Astrocyte (in vitro differentiated cells and primary cell): ENCODE data around the gene ASB1. TPM values are rescaled to one million over a fixed set of nuclear protein-coding genes. Genes with fewer than 3 reads are reported as not detected.

ENCODE experiments used
- DNase-seq: peaks from one replicate; pipeline ENCODE4 v3.0.0-alpha.2; 2010; ENCODE audit warnings: low read depth
- FAIRE-seq: peaks from 2 replicates; lab custom pipeline; 2011; peaks lifted over from hg19 to GRCh38; lab: Jason Lieb, UNC
- H2AFZ ChIP-seq: 2 replicates; pipeline ENCODE4 v1.6.0; 2012; ENCODE audit warnings: low read depth, low read length, inconsistent platforms
- H3K27ac ChIP-seq: 2 replicates; pipeline ENCODE4 v1.5.1; 2011; ENCODE audit warnings: low read depth, low read length, inconsistent platforms
- H3K27me3 ChIP-seq: 2 replicates; pipeline ENCODE4 v1.6.0; 2011; ENCODE audit warnings: low read length, inconsistent platforms; ENCODE audit not compliant: insufficient read depth
- H3K36me3 ChIP-seq: 2 replicates; pipeline ENCODE4 v1.5.1; 2011; ENCODE audit warnings: low read length, inconsistent platforms; ENCODE audit not compliant: insufficient read depth
- H3K4me1 ChIP-seq: 2 replicates; pipeline ENCODE4 v1.5.1; 2011; ENCODE audit warnings: low read length, inconsistent platforms; ENCODE audit not compliant: insufficient read depth
- H3K4me2 ChIP-seq: 2 replicates; pipeline ENCODE4 v1.6.0; 2012; ENCODE audit warnings: low read length, inconsistent platforms
- H3K4me3 ChIP-seq: 2 replicates; pipeline ENCODE4 v1.5.1; 2011; ENCODE audit warnings: low read depth, mild to moderate bottlenecking, low read length, inconsistent platforms; ENCODE audit not compliant: insufficient read depth
- H3K79me2 ChIP-seq: 2 replicates; pipeline ENCODE4 v1.6.0; 2012; ENCODE audit warnings: mild to moderate bottlenecking, low read length, inconsistent platforms; ENCODE audit not compliant: insufficient read depth
- H3K9ac ChIP-seq: 2 replicates; pipeline ENCODE4 v1.6.0; 2012; ENCODE audit warnings: mild to moderate bottlenecking, low read length, inconsistent platforms
- H3K9me3 ChIP-seq: 2 replicates; pipeline ENCODE4 v1.5.1; 2012; ENCODE audit warnings: low read depth, mild to moderate bottlenecking, low read length, inconsistent platforms; ENCODE audit not compliant: insufficient read depth
- H4K20me1 ChIP-seq: 2 replicates; pipeline ENCODE4 v1.6.0; 2012; ENCODE audit warnings: low read length, inconsistent platforms; ENCODE audit not compliant: insufficient read depth
- H3K27ac Mint-ChIP-seq: one replicate; pipeline ENCODE4 v1.8.0; 2021; ENCODE audit warnings: mild to moderate bottlenecking, mixed read lengths; ENCODE audit not compliant: unreplicated experiment
- H3K27me3 Mint-ChIP-seq: one replicate; pipeline ENCODE4 v1.8.0; 2021; ENCODE audit warnings: low read depth, mixed read lengths; ENCODE audit not compliant: unreplicated experiment
- H3K36me3 Mint-ChIP-seq: one replicate; pipeline ENCODE4 v1.8.0; 2021; ENCODE audit warnings: low read depth, mixed read lengths; ENCODE audit not compliant: unreplicated experiment
- H3K4me1 Mint-ChIP-seq: one replicate; pipeline ENCODE4 v1.8.0; 2021; ENCODE audit warnings: low read depth, mixed read lengths; ENCODE audit not compliant: unreplicated experiment
- H3K4me3 Mint-ChIP-seq: one replicate; pipeline ENCODE4 v1.8.0; 2021; ENCODE audit warnings: mild to moderate bottlenecking, moderate library complexity, mixed read lengths; ENCODE audit not compliant: unreplicated experiment
- H3K9me3 Mint-ChIP-seq: one replicate; pipeline ENCODE4 v1.8.0; 2021; ENCODE audit warnings: mild to moderate bottlenecking, mixed read lengths; ENCODE audit not compliant: unreplicated experiment
- CTCF ChIP-seq: IDR thresholded peaks from 2 replicates; pipeline ENCODE4 v1.5.1; 2011; ENCODE audit warnings: low read depth, mild to moderate bottlenecking, inconsistent platforms, low read length, moderate library complexity; ENCODE audit not compliant: insufficient read depth
- EZH2 ChIP-seq: IDR thresholded peaks from 2 replicates; pipeline ENCODE4 v1.6.1; 2012; ENCODE audit warnings: mild to moderate bottlenecking, low read length, inconsistent platforms; ENCODE audit not compliant: insufficient read depth
- total RNA-seq: library from RNA; stranded (reverse); gene quantifications from 2 replicates; pipeline ENCODE4 v1.2.1, GENCODE V29; 2021

Gene ASB1
- total RNA-seq, 1 donor from 2014 or later, result 30.6 TPM

GRCh38 chr2:238489431-238489830, 62.7 kb downstream of the ASB1 start:
- no peak overlapping the region for H3K4me3 Mint-ChIP-seq
- FAIRE-seq, result no peak

GRCh38 chr2:238489896-238490295, 63.2 kb downstream of the ASB1 start:
- TF ChIP-seq EZH2 (no peak), CTCF (no peak)
- H3K4me1 Mint-ChIP-seq, result no peaks in the 10 kb centered on the region
- DNase-seq, result no peak

More at GRCh38 chr2:238489431-238489830, 62.7 kb downstream of the ASB1 start:
- Mint-ChIP-seq H3K36me3 (no peaks in the 10 kb centered on the region), H3K27ac (no peak overlapping the region), H3K27me3 (peaks cover 8% of the 10 kb centered on the region), H3K4me1 (no peaks in the 10 kb centered on the region), H3K9me3 (no peaks in the 10 kb centered on the region)
- TF ChIP-seq EZH2 (no peak), CTCF (no peak)
- DNase-seq, result no peak
- Histone ChIP-seq H3K27ac (no peak overlapping the region), H3K36me3 (no peaks in the 10 kb centered on the region), H4K20me1 (no peaks in the 10 kb centered on the region), H3K4me3 (no peak overlapping the region), H3K79me2 (no peaks in the 10 kb centered on the region), H3K9me3 (peaks cover 12% of the 10 kb centered on the region), H3K4me2 (no peak overlapping the region), H3K9ac (no peak overlapping the region), H3K27me3 (no peaks in the 10 kb centered on the region), H3K4me1 (no peaks in the 10 kb centered on the region), H2AFZ (no peak overlapping the region)

GRCh38 chr2:238492840-238493239, 66.1 kb downstream of the ASB1 start:
- no peak overlapping the region for H3K4me3 ChIP-seq
- peaks cover 2% of the 10 kb centered on the region for H3K27me3 ChIP-seq
- DNase-seq, result no peak
- no peaks in the 10 kb centered on the region for H3K36me3 ChIP-seq
- H3K27ac Mint-ChIP-seq, result no peak overlapping the region
- no peak overlapping the region for H3K4me3 Mint-ChIP-seq
- no peak overlapping the region for H2AFZ ChIP-seq
- H3K9ac ChIP-seq, result no peak overlapping the region
- H3K4me1 ChIP-seq, result no peaks in the 10 kb centered on the region
- H3K27ac ChIP-seq, result no peak overlapping the region
- peaks cover 23% of the 10 kb centered on the region for H3K27me3 Mint-ChIP-seq
- no peaks in the 10 kb centered on the region for H3K4me1 Mint-ChIP-seq
- H3K4me2 ChIP-seq, result no peak overlapping the region
- H3K9me3 ChIP-seq, result no peaks in the 10 kb centered on the region
- peaks cover 2% of the 10 kb centered on the region for H3K9me3 Mint-ChIP-seq
- FAIRE-seq, result no peak
- TF ChIP-seq CTCF (no peak), EZH2 (no peak)
- no peaks in the 10 kb centered on the region for H3K36me3 Mint-ChIP-seq
- H4K20me1 ChIP-seq, result no peaks in the 10 kb centered on the region
- H3K79me2 ChIP-seq, result no peaks in the 10 kb centered on the region

More at GRCh38 chr2:238489896-238490295, 63.2 kb downstream of the ASB1 start:
- Histone ChIP-seq H3K4me3 (no peak overlapping the region), H3K36me3 (no peaks in the 10 kb centered on the region), H3K27ac (no peak overlapping the region), H3K27me3 (peaks cover 1% of the 10 kb centered on the region), H2AFZ (no peak overlapping the region), H3K9ac (no peak overlapping the region), H4K20me1 (no peaks in the 10 kb centered on the region), H3K4me1 (no peaks in the 10 kb centered on the region), H3K79me2 (no peaks in the 10 kb centered on the region), H3K9me3 (peaks cover 12% of the 10 kb centered on the region), H3K4me2 (no peak overlapping the region)
- Mint-ChIP-seq H3K27me3 (peaks cover 8% of the 10 kb centered on the region), H3K4me3 (no peak overlapping the region), H3K36me3 (no peaks in the 10 kb centered on the region), H3K27ac (no peak overlapping the region), H3K9me3 (no peaks in the 10 kb centered on the region)
- no peak for FAIRE-seq
